Glomerular endothelial cell (primary cell): ENCODE data around the gene MAFB. TPM values are rescaled to one million over a fixed set of nuclear protein-coding genes. Genes with fewer than 3 reads are reported as not detected.

Experiments
- DNase-seq: peaks from one replicate; pipeline ENCODE4 v3.0.0-alpha.2; 2011; ENCODE audit warnings: low read depth, low spot score; ENCODE audit errors: extremely low read depth
- total RNA-seq: library from RNA; depleted of rRNA; stranded (reverse); fragments of >200 nt; gene quantifications from 2 replicates; pipeline ENCODE4 v1.2.3, GENCODE V29; 2015

The MAFB gene
- total RNA-seq, 1 donor from 2014 or later: 2.3 TPM

- DNase-seq: no peak
These were observed 15.0 kb upstream of the MAFB start for GRCh38 chr20:40703975-40704530.

- DNase-seq: no peak
These were observed 13.5 kb upstream of the MAFB start for GRCh38 chr20:40702504-40702903.

- no peak for DNase-seq
These were observed 9.7 kb upstream of the MAFB start for GRCh38 chr20:40698744-40699143.

GRCh38 chr20:40698281-40698680 is 9.2 kb upstream of the MAFB start:
- DNase-seq: no peak

- no peak for DNase-seq
These were observed 8.5 kb upstream of the MAFB start for GRCh38 chr20:40697541-40697940.

- DNase-seq: no peak
These were observed 6.2 kb upstream of the MAFB start for GRCh38 chr20:40695214-40695613.

- DNase-seq: no peak
These were observed 5.2 kb upstream of the MAFB start for GRCh38 chr20:40694246-40694645.

GRCh38 chr20:40692240-40693011 is 3.4 kb upstream of the MAFB start:
- DNase-seq: no peak

- DNase-seq: no peak
These were observed 2.7 kb upstream of the MAFB start for GRCh38 chr20:40691566-40692239.

- DNase-seq: no peak
These were observed 2.0 kb upstream of the MAFB start for GRCh38 chr20:40690836-40691565.

- DNase-seq: peak; percentile 55
These were observed 1.2 kb upstream of the MAFB start for GRCh38 chr20:40689943-40690835.

- DNase-seq: no peak
These were observed 622 bp downstream of the MAFB start for GRCh38 chr20:40688129-40689099.

- DNase-seq: no peak
These were observed 1.5 kb downstream of the MAFB start for GRCh38 chr20:40687384-40688128.

- no peak for DNase-seq
These were observed 2.1 kb downstream of the MAFB start for GRCh38 chr20:40686893-40687292.

GRCh38 chr20:40686434-40686882 is 2.6 kb downstream of the MAFB start:
- DNase-seq: no peak

GRCh38 chr20:40685349-40685748 is 3.7 kb downstream of the MAFB start:
- DNase-seq: no peak

GRCh38 chr20:40683894-40684268 is 5.2 kb downstream of the MAFB start:
- DNase-seq: no peak

GRCh38 chr20:40683221-40683893 is 5.7 kb downstream of the MAFB start:
- DNase-seq: no peak
